ENCODE data around the gene GPS2. TPM values are rescaled to one million over a fixed set of nuclear protein-coding genes. Genes with fewer than 3 reads are reported as not detected.

The GPS2 gene
- total RNA-seq, 1 experiment from 2014 or later, result 116 TPM

GRCh38 chr17:7352910-7353635 lies 37.9 kb upstream of the GPS2 start:
- Histone ChIP-seq H3K4me1 (ENCODE audit: insufficient read depth, low read length, poor library complexity, severe bottlenecking) (peaks cover 38% of the 10 kb centered on the region), H3K27me3 (replicated peaks; ENCODE audit: insufficient read depth, low read depth, low read length, poor library complexity) (no peaks in the 10 kb centered on the region), H3K9me3 (ENCODE audit: low read depth, low read length, poor library complexity, severe bottlenecking) (no peaks in the 10 kb centered on the region), H3K27ac (ENCODE audit: low read depth, low read length, poor library complexity, severe bottlenecking) (no peak overlapping the region), H3K4me3 (ENCODE audit: low read depth, low read length, poor library complexity, severe bottlenecking) (peak overlapping the region; percentile 93), H3K36me3 (ENCODE audit: insufficient read depth, low read length, poor library complexity, severe bottlenecking) (no peaks in the 10 kb centered on the region)
- no TSS peak for BruUV-seq (replicated peaks)
- DNase-seq (ENCODE audit: low spot score), result no peak
- intact Hi-C loops (cut with micrococcal nuclease; ENCODE audit: unreplicated experiment), result loop anchor here (10.0 kb wide), 1 partner anchor 132 kb away; the partner anchor contains the start of genes POLR2A and SLC35G6
- CTCF ChIA-PET, result no interaction called here
- TF ChIP-seq EZH2 (IDR thresholded peaks at IDR 0.05; ENCODE audit: borderline replicate concordance, low read depth, low read length, poor library complexity, severe bottlenecking) (no peak), CTCF (conservative IDR thresholded peaks at IDR 0.05; ENCODE audit: low read depth, low read length) (no peak)
- POLR2A ChIA-PET (ENCODE audit: low non-redundant PET), result no interaction called here

GRCh38 chr17:7352503-7352889 lies 37.3 kb upstream of the GPS2 start:
- ChIA-PET CTCF (no interaction called here), POLR2A (ENCODE audit: low non-redundant PET) (no interaction called here)
- no peaks in the 10 kb centered on the region for H3K9me3 ChIP-seq (ENCODE audit: low read depth, low read length, poor library complexity, severe bottlenecking)
- intact Hi-C loops (cut with micrococcal nuclease; ENCODE audit: unreplicated experiment), result loop anchor here (10.0 kb wide), 1 partner anchor 132 kb away; the partner anchor contains the start of genes POLR2A and SLC35G6
- no peak; the same call in 1 of the 2 replicates for TF ChIP-seq CTCF (conservative IDR thresholded peaks at IDR 0.05; ENCODE audit: low read depth, low read length)
- TF ChIP-seq EZH2 (IDR thresholded peaks at IDR 0.05; ENCODE audit: borderline replicate concordance, low read depth, low read length, poor library complexity, severe bottlenecking), result no peak
- H3K27ac ChIP-seq (ENCODE audit: low read depth, low read length, poor library complexity, severe bottlenecking), result peak overlapping the region; percentile 94
- no peaks in the 10 kb centered on the region for H3K27me3 ChIP-seq (replicated peaks; ENCODE audit: insufficient read depth, low read depth, low read length, poor library complexity)
- DNase-seq (ENCODE audit: low spot score), result no peak
- H3K4me1 ChIP-seq (ENCODE audit: insufficient read depth, low read length, poor library complexity, severe bottlenecking), result peaks cover 38% of the 10 kb centered on the region
- no peaks in the 10 kb centered on the region for H3K36me3 ChIP-seq (ENCODE audit: insufficient read depth, low read length, poor library complexity, severe bottlenecking)
- peak overlapping the region; percentile 93 for H3K4me3 ChIP-seq (ENCODE audit: low read depth, low read length, poor library complexity, severe bottlenecking)
- TSS peak; percentile 42 for BruUV-seq (replicated peaks)

GRCh38 chr17:7351665-7352502 lies 36.7 kb upstream of the GPS2 start, which contains the start of gene KCTD11:
KCTD11 (plus strand) TSS chr17:7352162.
- intact Hi-C loops (cut with micrococcal nuclease; ENCODE audit: unreplicated experiment), result loop anchor here (10.0 kb wide), 1 partner anchor 133 kb away; the partner anchor contains the start of genes POLR2A and SLC35G6
- no TSS peak for BruUV-seq (replicated peaks)
- ChIA-PET CTCF (interaction anchor here (0.6 to 0.7 kb wide), 2 partner anchors 209 to 328 kb away, joined by 3 to 4 read pairs; no protein-coding TSS in a partner anchor), POLR2A (ENCODE audit: low non-redundant PET) (no interaction called here)
- Histone ChIP-seq H3K27me3 (replicated peaks; ENCODE audit: insufficient read depth, low read depth, low read length, poor library complexity) (no peaks in the 10 kb centered on the region), H3K4me1 (ENCODE audit: insufficient read depth, low read length, poor library complexity, severe bottlenecking) (peaks cover 38% of the 10 kb centered on the region), H3K9me3 (ENCODE audit: low read depth, low read length, poor library complexity, severe bottlenecking) (no peaks in the 10 kb centered on the region), H3K4me3 (ENCODE audit: low read depth, low read length, poor library complexity, severe bottlenecking) (peak within 1 kb of the TSS; percentile 93), H3K27ac (ENCODE audit: low read depth, low read length, poor library complexity, severe bottlenecking) (peak within 1 kb of the TSS; percentile 94), H3K36me3 (ENCODE audit: insufficient read depth, low read length, poor library complexity, severe bottlenecking) (no peaks in the 10 kb centered on the region)
- peak; percentile 56; the same call in 1 of the 2 replicates for TF ChIP-seq CTCF (conservative IDR thresholded peaks at IDR 0.05; ENCODE audit: low read depth, low read length)
- no peak for TF ChIP-seq EZH2 (IDR thresholded peaks at IDR 0.05; ENCODE audit: borderline replicate concordance, low read depth, low read length, poor library complexity, severe bottlenecking)
- peak; percentile 87 for DNase-seq (ENCODE audit: low spot score)

Data from A673 (cell line).